ENCODE results near the gene MKLN1. TPM values are rescaled to one million over a fixed set of nuclear protein-coding genes. Genes with fewer than 3 reads are reported as not detected.

Gene MKLN1
- polyA plus RNA-seq, 1 donor from 2014 or later: 15.9 TPM

DNA sequence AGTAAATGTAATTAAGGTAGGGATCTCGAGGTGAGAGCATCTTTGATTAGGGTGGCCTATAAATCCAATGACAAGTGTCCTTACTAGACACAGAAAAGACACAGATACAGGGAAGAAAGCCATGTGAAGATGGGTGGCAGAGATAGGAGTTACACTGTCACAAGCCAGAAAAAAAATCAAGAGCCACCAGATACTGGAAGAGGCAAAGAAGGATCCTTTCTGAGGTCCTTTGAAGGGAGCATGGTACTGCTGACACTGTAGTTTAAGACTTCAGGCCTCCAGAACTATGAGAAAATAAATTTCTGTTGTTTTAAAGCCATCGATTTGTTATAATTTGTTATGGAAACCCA is 56.6 kb downstream of the MKLN1 start:
- Histone ChIP-seq H4K20me1 (ENCODE audit: insufficient read depth) (no peaks in the 10 kb centered on the region), H2AFZ (ENCODE audit: low read depth, low read length) (no peak overlapping the region), H3K79me2 (replicated peaks; ENCODE audit: insufficient read depth, low read length) (peaks cover 12% of the 10 kb centered on the region), H3K27ac (ENCODE audit: low read length) (no peak overlapping the region), H3F3A (ENCODE audit: insufficient read depth, low read length, poor library complexity, severe bottlenecking) (no peaks in the 10 kb centered on the region), H3K27me3 (ENCODE audit: insufficient read depth, low read depth, low read length) (no peaks in the 10 kb centered on the region), H3K9me2 (ENCODE audit: insufficient read depth, low read length) (no peaks in the 10 kb centered on the region), H3K4me2 (ENCODE audit: low read length) (no peak overlapping the region), H3K4me3 (ENCODE audit: low read length) (no peak overlapping the region), H3K9me3 (ENCODE audit: low read length) (no peaks in the 10 kb centered on the region), H3K36me3 (ENCODE audit: insufficient read depth, low read length) (no peaks in the 10 kb centered on the region), H3K9ac (ENCODE audit: low read length) (no peak overlapping the region)
- no peak for TF ChIP-seq EP300 (conservative IDR thresholded peaks at IDR 0.05; ENCODE audit: poor library complexity, severe bottlenecking)
- no peak for TF ChIP-seq POLR2AphosphoS5 (IDR thresholded peaks at IDR 0.05)
- no peak for TF ChIP-seq RAD21 (conservative IDR thresholded peaks at IDR 0.05)
- no peak for TF ChIP-seq EZH2 (IDR thresholded peaks at IDR 0.05; ENCODE audit: borderline replicate concordance, insufficient read depth, low read length, poor library complexity, severe bottlenecking)
- no peak for TF ChIP-seq MXI1 (conservative IDR thresholded peaks at IDR 0.05; ENCODE audit: poor library complexity, severe bottlenecking)
- TF ChIP-seq, protein P1, sequence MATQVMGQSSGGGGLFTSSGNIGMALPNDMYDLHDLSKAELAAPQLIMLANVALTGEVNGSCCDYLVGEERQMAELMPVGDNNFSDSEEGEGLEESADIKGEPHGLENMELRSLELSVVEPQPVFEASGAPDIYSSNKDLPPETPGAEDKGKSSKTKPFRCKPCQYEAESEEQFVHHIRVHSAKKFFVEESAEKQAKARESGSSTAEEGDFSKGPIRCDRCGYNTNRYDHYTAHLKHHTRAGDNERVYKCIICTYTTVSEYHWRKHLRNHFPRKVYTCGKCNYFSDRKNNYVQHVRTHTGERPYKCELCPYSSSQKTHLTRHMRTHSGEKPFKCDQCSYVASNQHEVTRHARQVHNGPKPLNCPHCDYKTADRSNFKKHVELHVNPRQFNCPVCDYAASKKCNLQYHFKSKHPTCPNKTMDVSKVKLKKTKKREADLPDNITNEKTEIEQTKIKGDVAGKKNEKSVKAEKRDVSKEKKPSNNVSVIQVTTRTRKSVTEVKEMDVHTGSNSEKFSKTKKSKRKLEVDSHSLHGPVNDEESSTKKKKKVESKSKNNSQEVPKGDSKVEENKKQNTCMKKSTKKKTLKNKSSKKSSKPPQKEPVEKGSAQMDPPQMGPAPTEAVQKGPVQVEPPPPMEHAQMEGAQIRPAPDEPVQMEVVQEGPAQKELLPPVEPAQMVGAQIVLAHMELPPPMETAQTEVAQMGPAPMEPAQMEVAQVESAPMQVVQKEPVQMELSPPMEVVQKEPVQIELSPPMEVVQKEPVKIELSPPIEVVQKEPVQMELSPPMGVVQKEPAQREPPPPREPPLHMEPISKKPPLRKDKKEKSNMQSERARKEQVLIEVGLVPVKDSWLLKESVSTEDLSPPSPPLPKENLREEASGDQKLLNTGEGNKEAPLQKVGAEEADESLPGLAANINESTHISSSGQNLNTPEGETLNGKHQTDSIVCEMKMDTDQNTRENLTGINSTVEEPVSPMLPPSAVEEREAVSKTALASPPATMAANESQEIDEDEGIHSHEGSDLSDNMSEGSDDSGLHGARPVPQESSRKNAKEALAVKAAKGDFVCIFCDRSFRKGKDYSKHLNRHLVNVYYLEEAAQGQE (IDR thresholded peaks at IDR 0.05; ENCODE audit: borderline replicate concordance): no peak
- TF ChIP-seq SMC3 (conservative IDR thresholded peaks at IDR 0.05; ENCODE audit: poor library complexity): no peak
- TF ChIP-seq, protein P2, sequence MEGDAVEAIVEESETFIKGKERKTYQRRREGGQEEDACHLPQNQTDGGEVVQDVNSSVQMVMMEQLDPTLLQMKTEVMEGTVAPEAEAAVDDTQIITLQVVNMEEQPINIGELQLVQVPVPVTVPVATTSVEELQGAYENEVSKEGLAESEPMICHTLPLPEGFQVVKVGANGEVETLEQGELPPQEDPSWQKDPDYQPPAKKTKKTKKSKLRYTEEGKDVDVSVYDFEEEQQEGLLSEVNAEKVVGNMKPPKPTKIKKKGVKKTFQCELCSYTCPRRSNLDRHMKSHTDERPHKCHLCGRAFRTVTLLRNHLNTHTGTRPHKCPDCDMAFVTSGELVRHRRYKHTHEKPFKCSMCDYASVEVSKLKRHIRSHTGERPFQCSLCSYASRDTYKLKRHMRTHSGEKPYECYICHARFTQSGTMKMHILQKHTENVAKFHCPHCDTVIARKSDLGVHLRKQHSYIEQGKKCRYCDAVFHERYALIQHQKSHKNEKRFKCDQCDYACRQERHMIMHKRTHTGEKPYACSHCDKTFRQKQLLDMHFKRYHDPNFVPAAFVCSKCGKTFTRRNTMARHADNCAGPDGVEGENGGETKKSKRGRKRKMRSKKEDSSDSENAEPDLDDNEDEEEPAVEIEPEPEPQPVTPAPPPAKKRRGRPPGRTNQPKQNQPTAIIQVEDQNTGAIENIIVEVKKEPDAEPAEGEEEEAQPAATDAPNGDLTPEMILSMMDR (IDR thresholded peaks at IDR 0.05; ENCODE audit: poor library complexity, severe bottlenecking): no peak
- no peak for TF ChIP-seq TAF1 (IDR thresholded peaks at IDR 0.05; ENCODE audit: low read depth)

DNA sequence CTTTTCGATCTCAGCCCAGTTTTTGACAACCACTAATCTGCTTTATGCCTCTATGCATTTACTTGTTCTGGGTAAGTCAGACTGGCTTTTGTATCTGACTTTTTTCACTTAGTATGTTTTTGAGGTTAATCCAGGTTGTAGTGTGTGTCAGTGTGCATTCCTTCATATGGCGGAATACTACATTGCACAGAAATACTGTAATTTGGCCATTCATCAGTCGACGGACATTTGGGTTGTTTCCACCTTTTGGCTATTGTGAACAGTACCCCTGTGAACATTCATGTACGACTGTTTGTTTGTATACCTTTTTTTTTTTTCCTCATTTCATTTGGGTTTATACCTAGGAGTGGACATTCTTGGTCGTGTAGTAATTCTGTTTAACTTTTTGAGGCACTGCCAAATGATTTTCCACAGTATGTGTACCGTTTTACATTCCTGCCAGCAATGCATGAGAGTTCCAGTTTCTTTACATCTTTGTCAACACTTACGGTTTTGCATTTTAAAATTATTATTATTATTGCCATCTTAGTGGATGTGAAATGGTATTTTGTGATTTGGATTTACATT is 57.4 kb downstream of the MKLN1 start:
- peaks cover 9% of the 10 kb centered on the region for H3K79me2 ChIP-seq (replicated peaks; ENCODE audit: insufficient read depth, low read length)
- no peaks in the 10 kb centered on the region for H3K9me2 ChIP-seq (ENCODE audit: insufficient read depth, low read length)
- no peaks in the 10 kb centered on the region for H3K9me3 ChIP-seq (ENCODE audit: low read length)
- no peak overlapping the region for H3K9ac ChIP-seq (ENCODE audit: low read length)
- no peak for TF ChIP-seq TAF1 (IDR thresholded peaks at IDR 0.05; ENCODE audit: low read depth)
- no peak for TF ChIP-seq EP300 (conservative IDR thresholded peaks at IDR 0.05; ENCODE audit: poor library complexity, severe bottlenecking)
- TF ChIP-seq, protein P1 (IDR thresholded peaks at IDR 0.05; ENCODE audit: borderline replicate concordance): no peak
- no peak for TF ChIP-seq SMC3 (conservative IDR thresholded peaks at IDR 0.05; ENCODE audit: poor library complexity)
- TF ChIP-seq, protein P2 (IDR thresholded peaks at IDR 0.05; ENCODE audit: poor library complexity, severe bottlenecking): no peak
- no peak for TF ChIP-seq POLR2AphosphoS5 (IDR thresholded peaks at IDR 0.05)
- TF ChIP-seq MXI1 (conservative IDR thresholded peaks at IDR 0.05; ENCODE audit: poor library complexity, severe bottlenecking): no peak
- TF ChIP-seq EZH2 (IDR thresholded peaks at IDR 0.05; ENCODE audit: borderline replicate concordance, insufficient read depth, low read length, poor library complexity, severe bottlenecking): no peak
- no peak for TF ChIP-seq RAD21 (conservative IDR thresholded peaks at IDR 0.05)
- H3K27me3 ChIP-seq (ENCODE audit: insufficient read depth, low read depth, low read length): no peaks in the 10 kb centered on the region
- H3K36me3 ChIP-seq (ENCODE audit: insufficient read depth, low read length): no peaks in the 10 kb centered on the region
- no peak overlapping the region for H3K4me2 ChIP-seq (ENCODE audit: low read length)
- H3K27ac ChIP-seq (ENCODE audit: low read length): no peak overlapping the region
- H3F3A ChIP-seq (ENCODE audit: insufficient read depth, low read length, poor library complexity, severe bottlenecking): no peaks in the 10 kb centered on the region
- no peaks in the 10 kb centered on the region for H4K20me1 ChIP-seq (ENCODE audit: insufficient read depth)
- H2AFZ ChIP-seq (ENCODE audit: low read depth, low read length): no peak overlapping the region
- H3K4me3 ChIP-seq (ENCODE audit: low read length): no peak overlapping the region
